ENCODE data around the gene ADAMTS17. TPM values are rescaled to one million over a fixed set of nuclear protein-coding genes. Genes with fewer than 3 reads are reported as not detected.
A peak's percentile ranks its signal among the peaks of the same experiment; 100 is the strongest.

ADAMTS17 gene
- polyA plus RNA-seq, 2 of the 4 experiments (the other 2 are of a cell fraction): 0.05 TPM; not detected in 1

DNA sequence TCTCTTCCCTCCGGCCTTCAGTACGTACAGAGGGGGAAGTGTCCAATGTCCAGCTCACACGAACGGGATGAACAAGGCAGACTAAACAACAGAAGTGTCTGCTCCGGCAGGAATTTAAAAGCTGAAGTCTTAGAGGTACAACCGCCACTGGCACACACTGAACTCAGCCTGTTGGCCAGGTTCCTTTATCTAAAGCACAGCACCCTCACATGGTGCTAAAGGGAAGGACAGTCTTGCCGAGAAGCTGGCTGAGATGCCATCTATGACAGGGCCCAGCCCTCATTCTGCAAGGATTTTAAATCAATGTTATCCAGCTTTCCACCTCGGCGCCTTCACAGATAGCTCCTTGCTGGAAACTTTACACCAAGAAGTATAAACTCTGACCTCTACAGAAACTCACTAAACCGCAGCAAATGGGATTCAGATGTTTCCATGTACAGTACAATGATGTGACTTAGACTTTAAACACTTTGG, 2.8 kb downstream of the ADAMTS17 start:
- DNase-seq (ENCODE audit: low read depth in 1 of 2, low spot score in 1 of 2) (peak; percentile 26 to 78), ATAC-seq (peak; percentile 41 to 69; a peak in 3 of 6 replicates), FAIRE-seq (no peak)
- Histone ChIP-seq H3K4me3 (no peak overlapping the region), H3K9me3 (no peaks in the 10 kb centered on the region), H3K27ac (no peak overlapping the region), H3K4me1 (peaks cover 4% of the 10 kb centered on the region; the same call in 1 of the 3 replicates), H3K4me2 (no peak overlapping the region)
- POLR2A ChIA-PET: no interaction called here
- CTCF ChIA-PET: interaction anchor here (0.7 to 9.8 kb wide), 15 partner anchors 8 to 606 kb away, joined by 3 to 167 read pairs (median 3); partner anchors contain the start of gene LYSMD4
- WGBS (ENCODE audit: missing lambda C conversion rate): 10% methylated on average over 10 of the region's 10 CpGs
- TF ChIP-seq GATA3 (IDR thresholded peaks at IDR 0.05; ENCODE audit: borderline replicate concordance) (no peak), ZSCAN20 (CRISPR knock-in tag; IDR thresholded peaks at IDR 0.05) (no peak), SREBF2 (IDR thresholded peaks at IDR 0.05) (no peak), PHF8 (IDR thresholded peaks at IDR 0.05; ENCODE audit: borderline replicate concordance, low read depth) (no peak), HEYL (CRISPR knock-in tag; IDR thresholded peaks at IDR 0.05) (no peak), MAFK (IDR thresholded peaks at IDR 0.05; ENCODE audit: partially characterized antibody) (no peak), MYC (IDR thresholded peaks at IDR 0.05; ENCODE audit: borderline replicate concordance, low read length) (no peak), CBX8 (IDR thresholded peaks at IDR 0.05) (no peak), RARB (CRISPR knock-in tag; IDR thresholded peaks at IDR 0.05) (no peak), MAZ (IDR thresholded peaks at IDR 0.05; ENCODE audit: borderline replicate concordance, low read depth, low read length) (no peak), SMC3 (IDR thresholded peaks at IDR 0.05) (peak; percentile 27; the same call in 1 of the 3 replicates), RAD21 (conservative IDR thresholded peaks at IDR 0.05 in 1 of 2, IDR thresholded peaks at IDR 0.05 in 1 of 2) (peak; percentile 45 to 67), NPAS2 (CRISPR knock-in tag; IDR thresholded peaks at IDR 0.05; ENCODE audit: borderline replicate concordance) (no peak), HDAC2 (IDR thresholded peaks at IDR 0.05) (no peak)
- TF ChIP-seq, protein P1, sequence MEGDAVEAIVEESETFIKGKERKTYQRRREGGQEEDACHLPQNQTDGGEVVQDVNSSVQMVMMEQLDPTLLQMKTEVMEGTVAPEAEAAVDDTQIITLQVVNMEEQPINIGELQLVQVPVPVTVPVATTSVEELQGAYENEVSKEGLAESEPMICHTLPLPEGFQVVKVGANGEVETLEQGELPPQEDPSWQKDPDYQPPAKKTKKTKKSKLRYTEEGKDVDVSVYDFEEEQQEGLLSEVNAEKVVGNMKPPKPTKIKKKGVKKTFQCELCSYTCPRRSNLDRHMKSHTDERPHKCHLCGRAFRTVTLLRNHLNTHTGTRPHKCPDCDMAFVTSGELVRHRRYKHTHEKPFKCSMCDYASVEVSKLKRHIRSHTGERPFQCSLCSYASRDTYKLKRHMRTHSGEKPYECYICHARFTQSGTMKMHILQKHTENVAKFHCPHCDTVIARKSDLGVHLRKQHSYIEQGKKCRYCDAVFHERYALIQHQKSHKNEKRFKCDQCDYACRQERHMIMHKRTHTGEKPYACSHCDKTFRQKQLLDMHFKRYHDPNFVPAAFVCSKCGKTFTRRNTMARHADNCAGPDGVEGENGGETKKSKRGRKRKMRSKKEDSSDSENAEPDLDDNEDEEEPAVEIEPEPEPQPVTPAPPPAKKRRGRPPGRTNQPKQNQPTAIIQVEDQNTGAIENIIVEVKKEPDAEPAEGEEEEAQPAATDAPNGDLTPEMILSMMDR (IDR thresholded peaks at IDR 0.05): peak; percentile 31; the same call in 2 of the 3 replicates
- TF ChIP-seq, protein P2, sequence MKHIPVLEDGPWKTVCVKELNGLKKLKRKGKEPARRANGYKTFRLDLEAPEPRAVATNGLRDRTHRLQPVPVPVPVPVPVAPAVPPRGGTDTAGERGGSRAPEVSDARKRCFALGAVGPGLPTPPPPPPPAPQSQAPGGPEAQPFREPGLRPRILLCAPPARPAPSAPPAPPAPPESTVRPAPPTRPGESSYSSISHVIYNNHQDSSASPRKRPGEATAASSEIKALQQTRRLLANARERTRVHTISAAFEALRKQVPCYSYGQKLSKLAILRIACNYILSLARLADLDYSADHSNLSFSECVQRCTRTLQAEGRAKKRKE (CRISPR knock-in tag; IDR thresholded peaks at IDR 0.05; ENCODE audit: low read depth): no peak

DNA sequence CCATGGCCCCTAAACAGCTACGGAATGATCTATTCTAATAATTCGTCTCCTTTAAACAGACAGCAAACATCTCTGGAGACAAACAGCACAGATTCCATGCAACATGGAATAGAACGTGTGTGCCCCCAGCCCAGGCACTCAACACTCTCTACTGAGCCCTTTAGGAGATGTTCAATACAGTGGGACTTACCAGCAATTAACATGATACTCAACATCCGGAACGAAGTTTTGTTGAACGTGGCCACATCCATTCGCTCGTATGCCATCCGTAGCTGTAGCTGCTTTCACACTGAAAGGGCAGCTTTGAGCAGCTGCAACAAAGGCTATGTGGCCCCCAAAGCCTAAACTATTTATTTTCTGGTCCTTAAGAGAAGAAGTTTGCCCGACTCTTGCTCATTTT, 3.5 kb downstream of the ADAMTS17 start:
- WGBS (ENCODE audit: missing lambda C conversion rate): 56% methylated on average over 10 of the region's 10 CpGs
- no peak for DNase-seq (ENCODE audit: low read depth in 1 of 2, low spot score in 1 of 2)
- TF ChIP-seq KDM1A (IDR thresholded peaks at IDR 0.05; ENCODE audit: low read depth) (no peak), GATA3 (IDR thresholded peaks at IDR 0.05; ENCODE audit: borderline replicate concordance) (no peak), SREBF2 (IDR thresholded peaks at IDR 0.05) (no peak), POLR2AphosphoS2 (conservative IDR thresholded peaks at IDR 0.05; ENCODE audit: low read length) (no peak), TFCP2L1 (CRISPR knock-in tag; IDR thresholded peaks at IDR 0.05) (no peak), EHMT2 (IDR thresholded peaks at IDR 0.05; ENCODE audit: low read depth) (no peak), MAZ (IDR thresholded peaks at IDR 0.05; ENCODE audit: borderline replicate concordance, low read depth, low read length) (no peak), TP53 (CRISPR knock-in tag; IDR thresholded peaks at IDR 0.05) (no peak)
- TF ChIP-seq, protein P3, sequence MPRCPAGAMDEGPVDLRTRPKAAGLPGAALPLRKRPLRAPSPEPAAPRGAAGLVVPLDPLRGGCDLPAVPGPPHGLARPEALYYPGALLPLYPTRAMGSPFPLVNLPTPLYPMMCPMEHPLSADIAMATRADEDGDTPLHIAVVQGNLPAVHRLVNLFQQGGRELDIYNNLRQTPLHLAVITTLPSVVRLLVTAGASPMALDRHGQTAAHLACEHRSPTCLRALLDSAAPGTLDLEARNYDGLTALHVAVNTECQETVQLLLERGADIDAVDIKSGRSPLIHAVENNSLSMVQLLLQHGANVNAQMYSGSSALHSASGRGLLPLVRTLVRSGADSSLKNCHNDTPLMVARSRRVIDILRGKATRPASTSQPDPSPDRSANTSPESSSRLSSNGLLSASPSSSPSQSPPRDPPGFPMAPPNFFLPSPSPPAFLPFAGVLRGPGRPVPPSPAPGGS (IDR thresholded peaks at IDR 0.05): no peak
- TF ChIP-seq, protein P4, sequence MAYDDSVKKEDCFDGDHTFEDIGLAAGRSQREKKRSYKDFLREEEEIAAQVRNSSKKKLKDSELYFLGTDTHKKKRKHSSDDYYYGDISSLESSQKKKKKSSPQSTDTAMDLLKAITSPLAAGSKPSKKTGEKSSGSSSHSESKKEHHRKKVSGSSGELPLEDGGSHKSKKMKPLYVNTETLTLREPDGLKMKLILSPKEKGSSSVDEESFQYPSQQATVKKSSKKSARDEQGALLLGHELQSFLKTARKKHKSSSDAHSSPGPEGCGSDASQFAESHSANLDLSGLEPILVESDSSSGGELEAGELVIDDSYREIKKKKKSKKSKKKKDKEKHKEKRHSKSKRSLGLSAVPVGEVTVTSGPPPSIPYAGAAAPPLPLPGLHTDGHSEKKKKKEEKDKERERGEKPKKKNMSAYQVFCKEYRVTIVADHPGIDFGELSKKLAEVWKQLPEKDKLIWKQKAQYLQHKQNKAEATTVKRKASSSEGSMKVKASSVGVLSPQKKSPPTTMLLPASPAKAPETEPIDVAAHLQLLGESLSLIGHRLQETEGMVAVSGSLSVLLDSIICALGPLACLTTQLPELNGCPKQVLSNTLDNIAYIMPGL (CRISPR knock-in tag; IDR thresholded peaks at IDR 0.05; ENCODE audit: borderline replicate concordance): no peak
- TF ChIP-seq, protein P5, sequence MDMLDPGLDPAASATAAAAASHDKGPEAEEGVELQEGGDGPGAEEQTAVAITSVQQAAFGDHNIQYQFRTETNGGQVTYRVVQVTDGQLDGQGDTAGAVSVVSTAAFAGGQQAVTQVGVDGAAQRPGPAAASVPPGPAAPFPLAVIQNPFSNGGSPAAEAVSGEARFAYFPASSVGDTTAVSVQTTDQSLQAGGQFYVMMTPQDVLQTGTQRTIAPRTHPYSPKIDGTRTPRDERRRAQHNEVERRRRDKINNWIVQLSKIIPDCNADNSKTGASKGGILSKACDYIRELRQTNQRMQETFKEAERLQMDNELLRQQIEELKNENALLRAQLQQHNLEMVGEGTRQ (IDR thresholded peaks at IDR 0.05): no peak
- TF ChIP-seq, protein P6, sequence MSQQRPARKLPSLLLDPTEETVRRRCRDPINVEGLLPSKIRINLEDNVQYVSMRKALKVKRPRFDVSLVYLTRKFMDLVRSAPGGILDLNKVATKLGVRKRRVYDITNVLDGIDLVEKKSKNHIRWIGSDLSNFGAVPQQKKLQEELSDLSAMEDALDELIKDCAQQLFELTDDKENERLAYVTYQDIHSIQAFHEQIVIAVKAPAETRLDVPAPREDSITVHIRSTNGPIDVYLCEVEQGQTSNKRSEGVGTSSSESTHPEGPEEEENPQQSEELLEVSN (IDR thresholded peaks at IDR 0.05; ENCODE audit: borderline replicate concordance, low read depth): no peak
- H3K4me1 ChIP-seq: peaks cover 4% of the 10 kb centered on the region; the same call in 1 of the 3 replicates
- no peak for FAIRE-seq
- no peak overlapping the region for H3K27ac ChIP-seq
- ATAC-seq: no peak
- POLR2A ChIA-PET: no interaction called here
- CTCF ChIA-PET: interaction anchor here (0.8 to 9.8 kb wide), 10 partner anchors 11 to 410 kb away, joined by 3 to 167 read pairs (median 5); no protein-coding TSS in a partner anchor
- H3K9me3 ChIP-seq: no peaks in the 10 kb centered on the region
- no peak overlapping the region for H3K4me3 ChIP-seq
- H3K4me2 ChIP-seq: no peak overlapping the region

All from A549 (cell line).